A549 (cell line): ENCODE measurements around the gene GNRHR. TPM values are rescaled to one million over a fixed set of nuclear protein-coding genes. Genes with fewer than 3 reads are reported as not detected.
A peak's percentile ranks its signal among the peaks of the same experiment; 100 is the strongest.

Experiments
- ATAC-seq, 2 experiments: fragments of 200-7000 bp in 1 of 2; fragments of >200 bp in 1 of 2; cut with Nextera tagmentation in 1 of 2; cut with Tn5 transposase in 1 of 2; 3 replicates each; pipeline versions ENCODE4 v1.8.0 to v1.9.1; 2018 to 2020; ENCODE audit warnings: mild to moderate bottlenecking in 1 of 2, moderate library complexity in 1 of 2
- CTCF ChIA-PET: fragments of 300-600 bp; sonication (Branson Sonifier 250); formaldehyde crosslinking; extraction: SDS; loops from one replicate; lab custom pipeline; 2021; ENCODE audit warnings: antibody characterized with exemption, inconsistent platforms; lab: Yijun Ruan, JAX
- POLR2A ChIA-PET: fragments of 350-600 bp; formaldehyde crosslinking; extraction: SDS; loops from one replicate; lab custom pipeline; 2021; ENCODE audit warnings: antibody characterized with exemption, inconsistent platforms; lab: Yijun Ruan, JAX
- DNase-seq, 2 experiments: peaks; one replicate each; pipeline versions ENCODE4 v3.0.0 to v3.0.0-alpha.2; 2011 to 2016; ENCODE audit warnings: low read depth in 1 of 2, low spot score in 1 of 2
- FAIRE-seq: peaks from 2 replicates; lab custom pipeline; 2011; peaks lifted over from hg19 to GRCh38; lab: Jason Lieb, UNC
- H3K27ac ChIP-seq, 2 experiments: fragments of >200 bp; sonication (Bioruptor Twin); formaldehyde crosslinking; 3 replicates each; pipeline ENCODE4 v1.5.1; 2016 to 2017
- H3K4me1 ChIP-seq: fragments of >200 bp; sonication (Bioruptor Twin); formaldehyde crosslinking; 3 replicates; pipeline ENCODE4 v1.6.1; 2016
- H3K4me2 ChIP-seq: fragments of >200 bp; sonication (Bioruptor Twin); formaldehyde crosslinking; 3 replicates; pipeline ENCODE4 v1.6.1; 2016
- H3K4me3 ChIP-seq: fragments of >200 bp; sonication (Bioruptor Twin); formaldehyde crosslinking; 3 replicates; pipeline ENCODE4 v1.5.1; 2016
- H3K9me3 ChIP-seq: fragments of >200 bp; sonication (Bioruptor Twin); formaldehyde crosslinking; 3 replicates; pipeline ENCODE4 v1.6.1; 2016
- BCL3 ChIP-seq: fragments of >200 bp; sonication (Bioruptor Twin); formaldehyde crosslinking; IDR thresholded peaks from 3 replicates; pipeline ENCODE4 v1.6.1; 2016
- BHLHE40 ChIP-seq: IDR thresholded peaks from 2 replicates; pipeline ENCODE4 v1.6.1; 2012; ENCODE audit warnings: low read depth, low read length, inconsistent platforms
- CEBPB ChIP-seq, 2 experiments: fragments of >200 bp in 1 of 2; sonication (Bioruptor Twin) in 1 of 2; formaldehyde crosslinking in 1 of 2; IDR thresholded peaks; 2 replicates each; pipeline ENCODE4 v1.6.1; 2012 to 2016
- CTCF ChIP-seq: fragments of >200 bp; sonication (Bioruptor Twin); formaldehyde crosslinking; IDR thresholded peaks from 3 replicates; pipeline ENCODE4 v1.5.1; 2016
- EHMT2 ChIP-seq: fragments of 200-600 bp; sonication (generic); IDR thresholded peaks from 2 replicates; pipeline ENCODE4 v1.6.1; 2016; ENCODE audit warnings: antibody characterized with exemption, low read depth, mild to moderate bottlenecking, moderate library complexity
- ESRRA ChIP-seq: fragments of 150-350 bp; IDR thresholded peaks from 2 replicates; pipeline ENCODE4 v1.6.1; 2014; ENCODE audit warnings: mild to moderate bottlenecking, low read length, borderline replicate concordance
- FOSL2 ChIP-seq, 2 experiments: fragments of 450-650 bp in 1 of 2; fragments of >200 bp in 1 of 2; sonication (Bioruptor Twin) in 1 of 2; formaldehyde crosslinking; IDR thresholded peaks; 2 replicates each; pipeline versions ENCODE4 v1.5.0 to v1.6.1; 2016 to 2020; ENCODE audit warnings: mild to moderate bottlenecking in 1 of 2, moderate library complexity in 1 of 2
- FOXS1 ChIP-seq: fragments of 250-450 bp; sonication (Bioruptor Pico); IDR thresholded peaks from 2 replicates; pipeline ENCODE4 v1.5.0; 2020; ENCODE audit warnings: mild to moderate bottlenecking, moderate library complexity
- GATA3 ChIP-seq: IDR thresholded peaks from 2 replicates; pipeline ENCODE4 v1.6.1; 2012; ENCODE audit warnings: borderline replicate concordance
- HES2 ChIP-seq: fragments of >200 bp; sonication (Bioruptor Twin); formaldehyde crosslinking; IDR thresholded peaks from 2 replicates; pipeline ENCODE4 v1.6.1; 2016
- HEYL ChIP-seq: fragments of 250-450 bp; sonication (Bioruptor Pico); IDR thresholded peaks from 2 replicates; pipeline ENCODE4 v1.8.0; 2021; ENCODE audit warnings: mild to moderate bottlenecking, moderate library complexity
- JUN ChIP-seq, 2 experiments: fragments of >200 bp; sonication (Bioruptor Twin); formaldehyde crosslinking; IDR thresholded peaks; 2 replicates in 1 of 2; 3 replicates in 1 of 2; pipeline ENCODE4 v1.6.1; 2016 to 2017
- KDM1A ChIP-seq: fragments of 200-600 bp; sonication (generic); IDR thresholded peaks from 2 replicates; pipeline ENCODE4 v1.6.1; 2016; ENCODE audit warnings: low read depth, mild to moderate bottlenecking
- KDM5A ChIP-seq: fragments of 200-600 bp; sonication (generic); IDR thresholded peaks from 2 replicates; pipeline ENCODE4 v1.6.1; 2016; ENCODE audit warnings: antibody characterized with exemption, mild to moderate bottlenecking
- MYC ChIP-seq: IDR thresholded peaks from 2 replicates; pipeline ENCODE4 v1.6.1; 2012; ENCODE audit warnings: mild to moderate bottlenecking, inconsistent platforms, low read length, improper control_type of control experiment, borderline replicate concordance
- PHF8 ChIP-seq: fragments of 200-600 bp; sonication (generic); IDR thresholded peaks from 2 replicates; pipeline ENCODE4 v1.6.1; 2016; ENCODE audit warnings: low read depth, mild to moderate bottlenecking, antibody characterized with exemption, moderate library complexity, borderline replicate concordance
- POLR2A ChIP-seq: IDR thresholded peaks from 2 replicates; pipeline ENCODE4 v1.6.1; 2012; ENCODE audit warnings: mild to moderate bottlenecking, low read length
- POLR2AphosphoS2 ChIP-seq: conservative IDR thresholded peaks from 2 replicates; pipeline ENCODE4 v1.6.1; 2012; ENCODE audit warnings: low read length, improper control_type of control experiment, inconsistent platforms
- RARB ChIP-seq: fragments of 250-450 bp; sonication (Bioruptor Pico); IDR thresholded peaks from 2 replicates; pipeline ENCODE4 v1.8.0; 2021; ENCODE audit warnings: mild to moderate bottlenecking, moderate library complexity
- RCOR1 ChIP-seq: fragments of 150-350 bp; IDR thresholded peaks from 2 replicates; pipeline ENCODE4 v1.6.1; 2014; ENCODE audit warnings: antibody characterized with exemption, low read length, low read depth
- RNF2 ChIP-seq: fragments of 200-600 bp; sonication (generic); IDR thresholded peaks from 2 replicates; pipeline ENCODE4 v1.6.1; 2016; ENCODE audit warnings: low read depth, mild to moderate bottlenecking, antibody characterized with exemption, moderate library complexity, borderline replicate concordance
- SMC3 ChIP-seq: fragments of >200 bp; sonication (Bioruptor Twin); formaldehyde crosslinking; IDR thresholded peaks from 3 replicates; pipeline ENCODE4 v1.6.1; 2018; ENCODE audit warnings: inconsistent platforms
- TFCP2L1 ChIP-seq: fragments of 250-450 bp; sonication (Bioruptor Pico); IDR thresholded peaks from 2 replicates; pipeline ENCODE4 v1.5.0; 2021; ENCODE audit warnings: mild to moderate bottlenecking
- TP53 ChIP-seq: fragments of 250-450 bp; sonication (Bioruptor Pico); IDR thresholded peaks from 2 replicates; pipeline ENCODE4 v1.5.0; 2021; ENCODE audit warnings: mild to moderate bottlenecking, moderate library complexity
- ZFP36 ChIP-seq: fragments of 450-650 bp; IDR thresholded peaks from 2 replicates; pipeline ENCODE4 v1.6.1; 2014; ENCODE audit warnings: borderline replicate concordance; ENCODE audit not compliant: partially characterized antibody
- ZSCAN20 ChIP-seq: fragments of 250-450 bp; sonication (Bioruptor Pico); IDR thresholded peaks from 2 replicates; pipeline ENCODE4 v1.8.0; 2022; ENCODE audit warnings: mild to moderate bottlenecking, moderate library complexity
- WGBS: methylation state at CpG from one replicate; pipeline ENCODE4 v1.1.6; 2017; ENCODE audit errors: missing lambda C conversion rate; 5-methylcytosine and 5-hydroxymethylcytosine counted together
- polyA plus RNA-seq, 4 experiments: library from polyadenylated mRNA; depleted of rRNA in 3 of 4; stranded (reverse); fragments of >200 nt; fragmentation: RNase III in 1 of 4; extraction: RNeasy Plus Mini Kit Qiagen cat#74134 plus additional on column Dnase treatment in 1 of 4; gene quantifications; 2 replicates in 3 of 4; 3 replicates in 1 of 4; pipeline ENCODE4 v1.2.3, GENCODE V29; 2011 to 2017

The GNRHR gene
- polyA plus RNA-seq, 2 of the 4 experiments (the other 2 are of a cell fraction) = not detected

DNA sequence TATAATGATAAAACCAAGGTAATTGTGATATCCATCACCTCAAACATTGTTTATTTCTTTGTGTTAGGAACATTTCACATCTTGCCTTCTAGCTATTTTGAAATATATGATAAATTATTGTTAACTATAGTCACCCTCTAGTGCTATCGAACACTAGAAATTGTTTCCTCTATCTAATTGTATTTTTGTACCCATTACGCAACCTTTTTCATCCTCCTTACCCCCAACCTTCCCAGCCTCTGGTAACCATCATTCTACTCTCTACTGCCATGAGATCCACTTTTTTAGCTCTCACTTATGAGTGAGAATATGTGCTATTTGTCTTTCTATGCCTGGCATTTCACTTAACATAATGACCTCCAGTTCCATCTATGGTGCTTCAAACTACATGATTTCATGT lies 49.3 kb downstream of the GNRHR start (continued):
- TF ChIP-seq GATA3 = no peak

GRCh38 chr4:67702166-67702565 lies 52.0 kb downstream of the GNRHR start:
- FAIRE-seq = no peak
- POLR2A ChIA-PET = interaction anchor here (1.5 kb wide), 1 partner anchor 25 kb away, joined by 3 read pairs; no protein-coding TSS in a partner anchor
- H3K27ac ChIP-seq = peak overlapping the region; percentile 81 to 88; a peak in 4 of 6 replicates

GRCh38 chr4:67701517-67701850 lies 52.7 kb downstream of the GNRHR start:
- Histone ChIP-seq H3K4me3 (peak overlapping the region; percentile 71), H3K4me1 (peaks cover 12% of the 10 kb centered on the region; the same call in 2 of the 3 replicates), H3K27ac (peak overlapping the region; percentile 81 to 88), H3K4me2 (peak overlapping the region; percentile 88), H3K9me3 (no peaks in the 10 kb centered on the region)
- ATAC-seq (peak; percentile 26 to 35; a peak in 4 of 6 replicates), FAIRE-seq (no peak), DNase-seq (peak in 1 of 2 experiments; percentile 39)
- ChIA-PET POLR2A (interaction anchor here (0.8 to 1.9 kb wide), 3 partner anchors 10 to 26 kb away, joined by 3 to 6 read pairs (median 4); no protein-coding TSS in a partner anchor), CTCF (interaction anchor here (1.0 to 2.4 kb wide), 3 partner anchors 10 to 45 kb away, joined by 3 to 6 read pairs (median 6); no protein-coding TSS in a partner anchor)
- TF ChIP-seq ZFP36 = no peak
- 0% methylated on average over 4 of the region's 4 CpGs for WGBS

More at GRCh38 chr4:67702166-67702565, 52.0 kb downstream of the GNRHR start:
- Histone ChIP-seq H3K9me3 (no peaks in the 10 kb centered on the region), H3K4me1 (peaks cover 12% of the 10 kb centered on the region; the same call in 2 of the 3 replicates), H3K4me3 (peak overlapping the region; percentile 71), H3K4me2 (peak overlapping the region; percentile 88)
- WGBS = 88% methylated on average over 2 of the region's 2 CpGs
- CTCF ChIA-PET = interaction anchor here (2.4 kb wide), 1 partner anchor 45 kb away, joined by 6 read pairs; no protein-coding TSS in a partner anchor
- no peak for TF ChIP-seq FOXS1
- TF ChIP-seq POLR2AphosphoS2 = no peak
- TF ChIP-seq RNF2 = no peak
- TF ChIP-seq PHF8 = no peak
- TF ChIP-seq BCL3 = no peak
- no peak for TF ChIP-seq GATA3
- ATAC-seq = no peak
- DNase-seq = no peak

DNA sequence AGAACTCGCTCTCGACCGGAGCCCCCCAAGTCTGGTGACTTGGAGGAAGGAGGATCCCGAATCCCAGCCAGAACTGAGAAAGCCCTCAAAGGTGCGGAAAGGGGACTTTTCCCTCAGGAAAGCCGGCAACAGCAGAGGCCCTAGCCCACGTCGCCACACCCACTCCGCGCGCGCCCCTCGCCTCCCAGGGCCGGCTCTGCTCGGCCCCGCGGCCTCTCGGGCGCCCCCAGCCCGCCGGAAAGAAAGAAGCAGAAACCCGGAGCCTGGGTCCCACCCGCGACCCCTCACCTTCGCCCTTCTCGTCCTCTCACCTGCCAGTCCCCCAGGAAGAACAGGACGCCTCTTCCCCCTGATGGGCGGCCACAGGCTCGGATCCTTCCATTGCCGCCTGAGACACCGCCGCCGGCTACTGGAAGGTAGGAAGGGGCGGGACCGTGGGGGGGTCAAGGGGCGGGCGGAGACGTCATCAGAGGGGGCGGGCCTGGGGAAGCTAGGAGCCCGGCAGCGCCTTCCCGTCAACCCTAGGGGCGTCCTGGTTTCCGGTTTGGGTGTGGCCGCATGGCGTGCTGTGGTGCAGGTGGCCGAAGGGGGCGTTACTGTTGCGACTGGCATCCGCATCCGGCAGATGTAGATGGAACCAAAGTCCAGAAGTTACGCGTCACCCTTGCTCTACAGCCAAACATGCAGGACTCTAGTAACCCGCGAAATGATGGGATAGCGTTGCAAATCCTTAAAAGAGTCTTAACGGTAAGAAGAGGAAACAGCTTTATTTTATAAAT lies 53.3 kb downstream of the GNRHR start, which contains the start of gene UBA6:
Gene UBA6, minus strand, starts transcription at position 418 of the 779 bp plus-strand sequence. Its CDS starts 36 bp downstream, at position 382.
- WGBS = 1% methylated on average over 9 of the region's 57 CpGs
- FAIRE-seq (no peak), ATAC-seq (peak; percentile 99), DNase-seq (peak; percentile 81 to 95)
- Histone ChIP-seq H3K4me1 (peaks cover 12% of the 10 kb centered on the region; the same call in 2 of the 3 replicates), H3K9me3 (no peaks in the 10 kb centered on the region), H3K27ac (peak within 1 kb of the TSS; percentile 81 to 88), H3K4me2 (peak within 1 kb of the TSS; percentile 88), H3K4me3 (peak within 1 kb of the TSS; percentile 71)
- CTCF ChIA-PET = interaction anchor here (1.0 to 2.4 kb wide), 5 partner anchors 10 to 149 kb away, joined by 3 to 6 read pairs (median 4); no protein-coding TSS in a partner anchor
- POLR2A ChIA-PET = interaction anchor here (0.6 to 1.9 kb wide), 6 partner anchors 11 to 155 kb away, joined by 3 to 6 read pairs (median 3); no protein-coding TSS in a partner anchor
- TF ChIP-seq TFCP2L1 (CRISPR knock-in tag) = no peak
- TF ChIP-seq KDM5A = no peak
- TF ChIP-seq KDM1A = no peak
- TF ChIP-seq RARB (CRISPR knock-in tag) = no peak
- no peak for TF ChIP-seq POLR2AphosphoS2
- TF ChIP-seq POLR2A = peak; percentile 25
- no peak for TF ChIP-seq HEYL (CRISPR knock-in tag)
- 0 out of 2 replicates have a peak, but pooled peaks have one; percentile 17 for TF ChIP-seq GATA3
- no peak for TF ChIP-seq RCOR1
- TF ChIP-seq HES2 = no peak
- no peak for TF ChIP-seq EHMT2
- TF ChIP-seq ZSCAN20 (CRISPR knock-in tag) = no peak
- no peak for TF ChIP-seq FOSL2 (IDR thresholded peaks at IDR 0.05)
- no peak for TF ChIP-seq FOSL2 (CRISPR knock-in tag; IDR thresholded peaks at IDR 0.05)
- TF ChIP-seq SMC3 = no peak
- peak; percentile 89 for TF ChIP-seq MYC
- peak; percentile 49 for TF ChIP-seq CTCF
- TF ChIP-seq BCL3 = no peak
- TF ChIP-seq JUN (IDR thresholded peaks at IDR 0.05) = peak in 1 of 2 experiments; percentile 71; a peak in 2 of 5 replicates
- TF ChIP-seq BHLHE40 = no peak
- no peak for TF ChIP-seq TP53
- no peak for TF ChIP-seq CEBPB (IDR thresholded peaks at IDR 0.05)
- no peak for TF ChIP-seq ESRRA
